GM12801 (cell line): ENCODE data around the gene FGFRL1.

ENCODE experiments used
- TF ChIP-seq, protein P1 (sequence below): IDR thresholded peaks from one replicate; pipeline ENCODE4 v1.5.1; 2011; ENCODE audit warnings: control low read depth; ENCODE audit not compliant: insufficient read length; ENCODE audit errors: extremely low read depth

FGFRL1 gene

DNA sequence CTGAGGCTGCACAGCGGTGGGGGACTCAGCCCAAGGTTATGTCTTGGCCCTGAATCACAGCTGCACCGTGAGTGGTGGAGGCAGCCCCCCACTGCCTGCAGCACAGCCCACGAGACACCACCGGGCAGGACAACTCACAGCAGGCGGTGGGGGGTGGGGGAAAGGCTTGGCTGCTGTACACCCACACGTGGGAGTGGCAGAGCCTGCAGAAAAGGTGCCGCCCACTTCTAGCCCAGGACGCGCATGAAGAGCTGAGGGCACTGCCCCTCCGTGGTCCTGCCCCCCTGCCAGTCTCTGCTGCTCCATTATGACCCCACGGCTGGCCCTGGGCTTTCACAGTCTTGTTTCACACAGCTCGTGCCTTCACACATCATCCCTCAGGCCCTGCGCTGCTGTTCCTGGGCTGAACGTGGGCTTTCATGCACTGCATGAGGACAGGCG lies 40.8 kb downstream of the FGFRL1 start:
- TF ChIP-seq, protein P1, sequence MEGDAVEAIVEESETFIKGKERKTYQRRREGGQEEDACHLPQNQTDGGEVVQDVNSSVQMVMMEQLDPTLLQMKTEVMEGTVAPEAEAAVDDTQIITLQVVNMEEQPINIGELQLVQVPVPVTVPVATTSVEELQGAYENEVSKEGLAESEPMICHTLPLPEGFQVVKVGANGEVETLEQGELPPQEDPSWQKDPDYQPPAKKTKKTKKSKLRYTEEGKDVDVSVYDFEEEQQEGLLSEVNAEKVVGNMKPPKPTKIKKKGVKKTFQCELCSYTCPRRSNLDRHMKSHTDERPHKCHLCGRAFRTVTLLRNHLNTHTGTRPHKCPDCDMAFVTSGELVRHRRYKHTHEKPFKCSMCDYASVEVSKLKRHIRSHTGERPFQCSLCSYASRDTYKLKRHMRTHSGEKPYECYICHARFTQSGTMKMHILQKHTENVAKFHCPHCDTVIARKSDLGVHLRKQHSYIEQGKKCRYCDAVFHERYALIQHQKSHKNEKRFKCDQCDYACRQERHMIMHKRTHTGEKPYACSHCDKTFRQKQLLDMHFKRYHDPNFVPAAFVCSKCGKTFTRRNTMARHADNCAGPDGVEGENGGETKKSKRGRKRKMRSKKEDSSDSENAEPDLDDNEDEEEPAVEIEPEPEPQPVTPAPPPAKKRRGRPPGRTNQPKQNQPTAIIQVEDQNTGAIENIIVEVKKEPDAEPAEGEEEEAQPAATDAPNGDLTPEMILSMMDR = no peak

DNA sequence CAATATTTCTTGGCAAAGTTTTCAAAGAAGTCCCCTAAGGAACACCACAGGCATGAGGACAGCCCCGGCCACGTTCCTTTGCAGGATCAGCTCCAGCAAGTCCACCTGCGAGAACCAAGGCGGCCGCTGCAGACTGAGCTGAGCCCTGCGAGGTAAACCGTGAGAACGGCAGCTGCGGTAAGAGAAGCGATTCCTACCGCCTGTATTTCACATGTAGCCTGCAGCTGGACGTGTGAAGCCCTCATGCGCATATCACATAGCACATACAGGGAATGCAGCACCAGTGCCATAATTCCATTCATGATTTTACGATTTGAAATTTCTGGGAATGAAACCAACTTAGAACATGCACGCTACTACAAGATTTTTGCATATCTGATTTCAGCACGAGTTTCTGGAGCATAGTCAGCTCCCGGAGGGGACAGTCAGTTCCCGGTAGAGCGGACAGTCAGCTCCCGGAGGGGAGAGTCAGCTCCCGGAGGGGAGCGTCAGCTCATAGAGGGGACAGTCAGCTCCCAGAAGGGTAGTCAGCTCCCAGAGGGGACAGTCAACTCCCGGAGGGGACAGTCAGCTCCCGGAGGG lies 41.7 kb downstream of the FGFRL1 start:
- TF ChIP-seq, protein P1 = no peak

DNA sequence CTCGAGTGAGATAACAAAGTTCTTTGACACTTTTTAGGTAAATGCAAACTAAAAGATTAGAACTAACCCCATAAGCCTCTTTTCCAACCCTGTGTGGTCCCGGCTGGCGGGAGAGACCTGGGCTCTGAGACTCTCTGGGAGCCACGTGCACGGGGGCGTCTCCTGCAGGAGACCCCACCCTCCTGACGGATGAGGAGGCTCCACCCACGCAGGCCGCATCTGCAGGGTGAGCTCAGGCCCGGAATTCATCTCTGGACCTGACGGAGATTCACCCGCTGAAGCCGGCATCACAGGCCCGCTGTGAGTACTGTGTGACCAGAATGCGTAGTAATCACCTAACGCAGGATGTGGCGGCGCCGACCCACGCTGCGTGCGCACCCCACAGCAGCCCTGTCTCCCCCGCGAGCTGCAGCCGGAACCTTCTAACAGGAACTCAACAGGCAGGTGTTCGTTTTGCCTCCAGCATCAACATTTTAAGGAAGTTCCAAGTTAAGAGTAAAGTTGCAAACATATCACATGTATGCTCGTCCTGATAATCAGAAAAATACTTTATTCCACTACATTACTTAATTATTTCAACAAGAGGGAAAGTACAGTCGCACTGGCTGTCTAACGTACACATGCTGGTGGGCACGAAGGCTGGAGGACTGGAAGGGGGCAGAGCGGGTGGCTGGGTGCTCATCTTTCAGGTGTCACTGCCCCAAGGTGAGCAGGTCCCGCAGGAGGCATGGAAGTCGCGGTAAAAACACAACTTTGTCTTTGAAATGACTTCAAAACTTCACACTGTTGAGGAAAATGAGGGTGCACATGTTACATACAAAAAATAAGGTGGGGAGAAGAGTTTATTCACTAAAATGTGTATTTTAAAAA lies 44.5 kb downstream of the FGFRL1 start:
- TF ChIP-seq, protein P1 = no peak

DNA sequence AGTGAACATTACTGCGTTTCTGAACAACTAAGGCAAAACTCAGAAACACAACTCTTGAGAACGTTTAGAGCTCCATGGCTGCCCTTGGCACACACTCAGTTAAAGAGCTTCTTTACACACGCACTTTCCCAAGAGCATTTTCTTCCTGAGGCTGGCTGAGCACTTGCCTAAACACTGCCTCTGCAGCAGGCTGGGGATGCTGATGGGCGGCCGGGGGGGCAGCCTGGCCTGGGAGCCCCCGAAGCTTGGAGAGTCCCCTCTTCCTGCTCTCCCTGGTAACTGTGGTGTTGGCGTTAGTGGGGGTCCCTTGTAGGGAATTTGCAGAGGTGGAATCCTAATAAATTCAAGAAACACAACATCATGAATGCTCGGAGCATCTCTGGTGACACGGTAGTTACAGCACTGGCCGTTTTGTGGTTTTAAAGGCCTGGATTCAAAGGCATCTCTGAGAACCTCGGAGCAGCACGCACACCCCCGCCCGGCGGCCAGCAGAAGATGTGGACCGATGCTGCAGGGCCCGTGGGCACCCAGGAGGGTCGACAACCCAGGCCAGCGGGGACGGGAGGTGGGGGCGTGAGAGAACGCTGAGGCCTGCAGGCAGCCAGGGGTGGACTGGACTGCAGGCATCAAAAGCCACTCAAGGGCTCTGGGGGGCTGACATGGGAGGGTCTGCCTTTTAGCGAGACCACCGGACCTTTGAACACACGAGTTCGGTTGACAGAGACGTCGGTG lies 45.4 kb downstream of the FGFRL1 start:
- TF ChIP-seq, protein P1 = no peak

DNA sequence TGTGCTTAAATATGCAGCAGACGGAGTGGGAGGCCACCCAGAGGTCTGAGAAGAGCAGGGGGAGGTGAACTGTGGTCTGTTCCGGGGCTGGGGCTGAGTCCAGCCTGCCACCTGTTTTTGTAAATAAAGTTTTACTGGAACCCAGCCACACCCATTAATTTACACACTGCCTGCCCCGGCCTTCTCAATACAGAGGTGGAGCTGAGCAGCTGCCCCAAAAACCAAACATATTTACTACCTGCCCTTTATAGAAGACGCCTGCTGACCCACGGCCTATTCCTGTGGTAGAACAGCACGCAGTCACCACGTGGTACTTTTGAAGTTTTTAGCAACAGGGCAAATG lies 45.9 kb downstream of the FGFRL1 start:
- TF ChIP-seq, protein P1 = no peak

DNA sequence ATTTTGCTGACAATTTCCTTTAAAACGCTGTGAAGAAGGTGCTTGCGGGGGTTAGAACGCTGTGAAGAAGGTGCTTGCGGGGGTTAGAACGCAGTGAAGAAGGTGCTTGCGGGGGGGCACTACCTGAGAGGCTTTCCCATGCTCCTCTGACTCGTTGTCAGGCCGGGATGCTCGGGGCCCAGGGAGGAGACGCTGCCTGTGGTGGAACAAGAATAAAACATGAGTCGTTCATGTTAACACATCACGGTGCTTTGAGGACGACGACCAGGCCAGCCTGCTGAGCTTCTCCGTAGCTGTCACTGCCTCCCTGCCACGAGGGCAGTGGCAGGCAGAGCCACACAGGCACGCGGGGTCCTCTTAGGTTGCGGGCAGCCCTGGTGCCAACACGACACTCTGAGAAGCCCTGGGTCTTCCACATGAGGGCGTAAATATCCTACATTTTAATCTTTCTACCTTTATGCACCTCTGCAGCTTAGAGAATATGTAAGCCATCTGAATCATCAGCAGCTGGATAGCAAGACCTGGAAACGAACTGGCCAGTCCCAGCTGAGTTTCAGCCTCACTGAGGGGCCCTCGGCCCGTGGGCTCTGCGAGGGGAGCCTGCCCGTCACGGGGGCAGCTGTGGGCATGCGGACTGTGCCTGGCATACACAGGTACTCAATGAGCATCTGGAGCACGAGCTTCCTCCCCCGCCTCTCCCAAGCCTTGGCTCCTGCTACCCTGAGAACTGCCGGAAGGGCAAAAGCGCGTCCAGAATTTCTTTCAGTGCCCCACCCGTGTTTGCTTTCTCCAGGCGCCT lies 47.0 kb downstream of the FGFRL1 start:
- TF ChIP-seq, protein P1 = no peak
